Astrocyte of the cerebellum (primary cell): Measurements from ENCODE around the gene EYS.
A peak's percentile ranks its signal among the peaks of the same experiment; 100 is the strongest.

Experiments used
- DNase-seq: peaks from one replicate; pipeline ENCODE4 v3.0.0-alpha.2; 2011; ENCODE audit warnings: low read depth
- H3K4me3 ChIP-seq: 2 replicates; pipeline ENCODE4 v1.5.1; 2011; ENCODE audit warnings: mild to moderate bottlenecking, low read depth, low read length, moderate library complexity
- CTCF ChIP-seq: IDR thresholded peaks from 2 replicates; pipeline ENCODE4 v1.5.1; 2012; ENCODE audit warnings: low read length, low read depth, moderate library complexity, mild to moderate bottlenecking; ENCODE audit errors: missing control alignments
- in situ Hi-C: cut with HindIII; loops from 2 replicates; pipeline ENCODE4 v1.10.0; 2017; ENCODE audit warnings: low sequenced_read_pairs

Gene EYS

GRCh38 chr6:65285275-65285674 lies 421.8 kb downstream of the EYS start:
- no peak for DNase-seq
- in situ Hi-C loops, result no loop called here
- TF ChIP-seq CTCF, result no peak

GRCh38 chr6:65280060-65280459 lies 427.0 kb downstream of the EYS start:
- no peak for DNase-seq
- TF ChIP-seq CTCF, result no peak
- in situ Hi-C loops, result no loop called here
- no peak overlapping the region for H3K4me3 ChIP-seq

More at GRCh38 chr6:65285275-65285674, 421.8 kb downstream of the EYS start:
- H3K4me3 ChIP-seq, result no peak overlapping the region

- TF ChIP-seq CTCF, result no peak
- DNase-seq, result no peak
- in situ Hi-C loops, result no loop called here
- H3K4me3 ChIP-seq, result no peak overlapping the region
Observed at GRCh38 chr6:65262241-65262640, 444.8 kb downstream of the EYS start.

- TF ChIP-seq CTCF, result no peak
- H3K4me3 ChIP-seq, result no peak overlapping the region
- in situ Hi-C loops, result no loop called here
- DNase-seq, result no peak
Observed at GRCh38 chr6:65259982-65260381, 447.0 kb downstream of the EYS start.

- H3K4me3 ChIP-seq, result no peak overlapping the region
- in situ Hi-C loops, result no loop called here
- TF ChIP-seq CTCF, result peak; percentile 48
- DNase-seq, result peak; percentile 66
Observed at GRCh38 chr6:65259059-65259458, 448.0 kb downstream of the EYS start.

GRCh38 chr6:65253041-65253440 lies 454.0 kb downstream of the EYS start:
- in situ Hi-C loops, result no loop called here
- DNase-seq, result no peak
- no peak overlapping the region for H3K4me3 ChIP-seq
- TF ChIP-seq CTCF, result no peak

- no peak overlapping the region for H3K4me3 ChIP-seq
- in situ Hi-C loops, result no loop called here
- TF ChIP-seq CTCF, result no peak
- no peak for DNase-seq
Observed at GRCh38 chr6:65248101-65248610, 458.9 kb downstream of the EYS start.
